NCI-H345 (cell line): ENCODE data around the gene AMOTL1.
"Not testable (repeated sequence)": the region's sequence is repeated elsewhere in the genome, so short reads cannot be mapped to it uniquely, and the experiment has no call there.

ENCODE experiments used
- DNase-seq: peaks from one replicate; lab custom pipeline; 2025; lab: John Stamatoyannopoulos, UW

The AMOTL1 gene

GRCh38 chr11:94771390-94771789 is 3.2 kb downstream of the AMOTL1 start:
- no peak for DNase-seq

- no peak for DNase-seq
These were observed 3.8 kb downstream of the AMOTL1 start for GRCh38 chr11:94771951-94772350.

DNA sequence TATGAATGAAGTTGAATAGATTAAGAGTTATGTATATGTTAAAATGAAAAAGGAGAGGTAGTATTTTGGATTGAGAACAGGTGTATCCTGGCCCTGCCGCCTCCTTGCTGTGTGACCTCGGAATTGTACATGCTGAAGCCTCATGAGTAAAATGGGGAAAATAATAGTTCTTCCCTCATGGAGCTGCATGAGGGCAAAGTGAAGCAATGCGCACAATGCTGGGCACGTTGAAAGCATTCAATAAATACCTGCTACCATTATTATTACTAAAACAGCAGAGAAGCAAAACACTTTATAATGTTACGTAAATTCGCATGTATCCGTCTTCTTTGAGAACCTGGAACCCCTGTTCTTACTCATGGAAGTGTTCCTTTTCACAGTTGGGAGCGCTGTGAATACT is 5.7 kb downstream of the AMOTL1 start:
- DNase-seq: no peak

- peak; percentile 7 for DNase-seq
These were observed 6.2 kb downstream of the AMOTL1 start for GRCh38 chr11:94774345-94774744.

DNA sequence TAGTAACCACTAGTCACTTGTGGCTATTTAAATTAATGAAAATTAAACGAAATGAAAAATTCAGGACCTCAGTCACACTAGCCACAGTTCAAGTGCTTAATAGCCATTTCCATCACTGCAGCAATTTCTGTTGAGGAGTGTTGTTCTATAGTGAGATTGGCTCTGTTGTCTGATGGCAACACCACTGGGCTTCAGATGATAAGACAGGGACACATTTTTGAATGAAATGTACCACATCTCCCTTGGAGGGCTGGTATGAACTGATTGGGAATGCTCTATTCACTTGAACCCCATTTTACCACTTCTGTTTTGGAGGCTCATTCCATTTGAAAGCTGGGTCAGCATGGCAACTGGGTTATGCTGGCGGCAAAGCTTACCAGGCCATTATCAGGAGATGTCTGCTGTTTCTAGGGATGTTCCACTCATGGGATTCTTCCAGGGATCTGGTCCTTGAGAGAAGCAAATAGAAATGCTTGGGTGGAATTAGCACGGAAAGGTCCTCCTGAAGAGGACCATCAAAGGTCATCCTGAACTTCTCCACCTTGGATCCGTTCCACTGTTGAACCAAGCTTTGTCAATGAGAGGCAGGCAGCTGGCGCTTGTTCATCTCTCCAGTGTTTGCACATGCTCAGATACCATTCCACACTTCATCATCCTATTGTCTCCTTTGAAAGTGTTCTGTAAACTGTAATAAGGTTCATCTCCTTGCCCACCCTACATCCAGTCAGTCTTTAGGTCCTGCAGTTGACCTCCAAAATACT is 7.6 kb downstream of the AMOTL1 start:
- peak; percentile 78 for DNase-seq

- peak; percentile 65 for DNase-seq
These were observed 8.5 kb downstream of the AMOTL1 start for GRCh38 chr11:94776351-94777321.

GRCh38 chr11:94780432-94780831 is 12.3 kb downstream of the AMOTL1 start:
- DNase-seq: no peak

DNA sequence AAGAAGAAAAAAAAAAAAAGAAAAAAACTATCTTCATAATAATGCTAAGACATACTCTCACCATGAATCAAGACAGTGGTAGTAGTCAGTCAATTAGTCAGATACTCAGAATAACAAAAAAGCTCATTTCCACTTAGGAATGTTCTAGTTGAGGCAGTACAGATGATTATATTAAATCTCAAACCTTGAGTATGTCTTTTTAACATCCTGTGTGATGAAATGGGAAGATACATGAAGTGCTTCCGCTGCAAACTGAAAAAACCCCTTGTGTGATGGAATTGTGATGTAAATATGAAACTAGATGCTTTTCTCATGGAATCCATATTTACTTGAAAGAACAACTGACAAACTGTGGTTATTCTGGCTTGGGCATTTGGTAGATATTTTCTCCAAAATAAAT is 13.7 kb downstream of the AMOTL1 start:
- DNase-seq: no peak

DNA sequence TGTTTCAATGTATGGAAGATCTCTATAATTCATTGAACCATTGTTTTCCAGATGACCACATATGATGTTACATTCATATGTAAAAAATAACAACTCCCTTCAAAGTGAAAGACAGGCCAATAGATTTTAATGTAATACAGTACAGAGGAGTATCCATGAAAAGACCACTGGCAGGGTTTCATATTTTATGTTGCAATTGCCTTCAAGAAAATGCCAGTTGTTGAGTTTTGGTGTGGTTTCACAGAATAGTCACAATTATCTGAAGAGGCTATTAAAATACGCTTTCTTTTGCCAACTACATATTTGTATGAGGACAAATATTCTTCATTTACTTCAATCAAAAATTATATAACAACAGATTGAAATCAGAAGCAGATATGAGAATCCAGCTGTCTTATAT is 14.3 kb downstream of the AMOTL1 start:
- no peak for DNase-seq

DNA sequence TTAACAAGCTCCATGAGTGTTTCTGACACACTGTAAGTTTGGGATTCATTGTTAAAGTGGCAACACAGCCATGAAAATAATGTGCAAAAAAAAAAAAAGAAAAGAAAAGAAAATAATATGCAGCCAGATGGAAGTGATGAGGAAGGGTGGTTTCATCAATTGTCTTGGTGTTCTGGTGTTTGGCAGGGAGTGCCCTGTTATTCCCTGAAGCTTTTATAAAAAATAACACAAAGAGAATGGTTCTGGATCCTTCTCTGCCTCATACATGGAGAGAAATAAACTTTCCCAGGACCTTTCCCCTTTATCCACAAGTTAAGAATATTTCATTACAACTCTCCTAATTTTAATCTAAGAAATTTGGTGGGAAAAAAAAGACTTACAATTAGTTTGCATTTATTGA is 16.7 kb downstream of the AMOTL1 start:
- no peak for DNase-seq

GRCh38 chr11:94785509-94785908 is 17.4 kb downstream of the AMOTL1 start:
- DNase-seq: peak; percentile 8

- no peak for DNase-seq
These were observed 18.3 kb downstream of the AMOTL1 start for GRCh38 chr11:94786264-94787126.

GRCh38 chr11:94787801-94788200 is 19.6 kb downstream of the AMOTL1 start:
- DNase-seq: peak; percentile 15

- DNase-seq: no peak
These were observed 20.2 kb downstream of the AMOTL1 start for GRCh38 chr11:94788396-94788795.

- DNase-seq: no peak
These were observed 22.0 kb downstream of the AMOTL1 start for GRCh38 chr11:94790197-94790596.

DNA sequence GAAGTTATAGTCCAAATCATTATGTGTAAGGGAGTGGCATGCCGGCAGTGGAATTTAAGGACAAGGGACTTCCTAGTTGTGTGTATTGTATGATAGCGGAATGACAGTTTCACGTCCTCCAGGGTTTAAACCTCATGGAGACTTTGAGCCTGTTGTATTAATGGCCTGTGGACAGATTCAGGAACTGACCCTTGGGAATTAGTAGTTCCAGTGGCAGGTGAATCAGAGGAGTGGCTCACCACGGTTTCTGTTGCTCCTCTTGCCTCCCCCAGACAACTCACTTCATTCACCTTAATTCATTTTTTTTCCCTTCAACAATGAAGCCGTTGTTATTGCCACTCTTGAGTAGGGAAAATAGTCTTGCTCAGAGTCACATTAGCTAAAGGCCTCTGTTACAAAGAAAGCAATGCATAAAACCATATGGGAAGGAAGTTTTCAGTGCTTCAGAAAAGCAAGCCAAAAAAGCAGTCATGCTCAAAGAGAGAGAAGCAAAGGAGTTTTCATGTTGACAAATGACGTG is 22.6 kb downstream of the AMOTL1 start:
- no peak for DNase-seq

GRCh38 chr11:94791216-94791889 is 23.2 kb downstream of the AMOTL1 start:
- DNase-seq: no peak

GRCh38 chr11:94791942-94792341 is 23.8 kb downstream of the AMOTL1 start:
- not testable (repeated sequence) for DNase-seq

DNA sequence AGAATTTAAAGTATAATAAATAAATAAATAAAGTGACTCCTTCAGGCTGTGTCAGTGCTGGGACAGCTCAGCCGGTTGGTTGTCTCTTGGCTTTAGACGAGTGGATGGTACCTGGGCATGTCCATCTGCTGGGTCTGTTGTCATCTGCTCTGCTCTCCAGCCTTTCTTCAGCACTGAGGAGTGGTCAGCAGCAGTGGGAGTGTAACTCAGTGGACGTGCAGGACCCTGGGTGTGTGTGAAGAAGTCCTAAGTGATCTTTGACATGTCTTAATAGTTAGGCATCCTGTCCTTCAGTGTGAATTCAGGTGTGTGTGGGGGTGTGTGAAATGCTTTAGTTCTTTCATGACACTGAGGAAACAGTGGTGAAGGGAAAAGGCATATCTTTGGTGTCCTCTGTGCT is 24.3 kb downstream of the AMOTL1 start:
- DNase-seq: no peak

DNA sequence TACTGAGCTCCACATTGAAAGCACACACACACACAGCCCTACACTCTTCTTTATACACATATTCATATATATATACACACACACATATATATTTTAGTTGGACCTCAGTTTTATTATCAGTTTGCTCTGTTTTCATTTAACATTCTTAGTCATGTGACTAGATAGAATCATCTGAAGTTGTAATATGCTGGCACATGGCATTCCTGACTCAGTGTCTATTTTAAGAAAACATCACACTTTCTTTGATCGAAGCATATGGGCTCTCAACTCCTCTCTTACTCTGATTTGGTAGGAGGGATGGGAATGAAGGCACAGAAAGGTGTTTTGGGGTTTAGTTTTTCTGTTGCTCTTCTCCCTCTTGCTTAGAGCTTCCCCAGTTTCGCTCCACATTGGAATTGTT is 24.8 kb downstream of the AMOTL1 start:
- DNase-seq: no peak

DNA sequence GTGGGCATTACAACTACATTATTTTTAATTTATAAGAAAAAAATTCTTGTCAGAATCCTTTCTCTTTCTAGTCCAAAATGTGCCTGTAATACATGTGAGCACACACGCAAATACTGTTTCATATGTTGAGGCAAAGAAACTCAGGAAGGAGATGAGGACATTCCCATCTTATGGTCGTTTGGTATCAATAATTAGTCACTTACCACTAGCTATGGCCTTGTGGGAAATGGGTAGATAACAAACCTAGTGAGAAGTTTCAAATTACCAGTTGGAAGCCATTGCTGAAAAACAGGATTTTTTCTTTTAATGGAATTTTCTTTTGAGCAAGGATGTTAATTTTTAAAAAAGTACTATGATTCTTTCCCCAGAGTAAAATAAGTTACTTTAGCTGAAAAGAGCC is 25.7 kb downstream of the AMOTL1 start:
- DNase-seq: no peak
